Putamen (tissue), 1 donor: ENCODE results near the gene GSKIP.

ENCODE experiments used
- DNase-seq: peaks from one replicate; pipeline ENCODE4 v3.0.0-alpha.2; 2016; ENCODE audit warnings: low spot score

Gene GSKIP

GRCh38 chr14:96418075-96418474 lies 54.7 kb downstream of the GSKIP start:
- no peak for DNase-seq

GRCh38 chr14:96421236-96421635 lies 57.9 kb downstream of the GSKIP start:
- DNase-seq = no peak

GRCh38 chr14:96422992-96423391 lies 59.7 kb downstream of the GSKIP start:
- DNase-seq = no peak

GRCh38 chr14:96423446-96424108 lies 60.3 kb downstream of the GSKIP start:
- DNase-seq = no peak

GRCh38 chr14:96424109-96424989 lies 61.0 kb downstream of the GSKIP start:
- peak; percentile 77 for DNase-seq

GRCh38 chr14:96434040-96434439 lies 70.7 kb downstream of the GSKIP start:
- no peak for DNase-seq
